Neural cell (in vitro differentiated cells): ENCODE measurements around the gene CPPED1. TPM values are rescaled to one million over a fixed set of nuclear protein-coding genes. Genes with fewer than 3 reads are reported as not detected.

Source experiments
- H2AFZ ChIP-seq: fragments of 200-600, 300-800 bp; sonication (generic), shearing (Covaris generic); 2 replicates; pipeline ENCODE4 v1.6.0; 2014; ENCODE audit warnings: low read depth, mild to moderate bottlenecking, antibody characterized with exemption, low read length, moderate library complexity
- H3F3A ChIP-seq: fragments of 200-600 bp; shearing (Covaris generic); 2 replicates; pipeline ENCODE4 v1.6.1; 2016; ENCODE audit warnings: mild to moderate bottlenecking, moderate library complexity, mixed read lengths, antibody characterized with exemption, low read length; ENCODE audit not compliant: insufficient read depth, poor library complexity, severe bottlenecking
- H3K27ac ChIP-seq: fragments of 200-600, 300-800 bp; sonication (generic), shearing (Covaris generic); 2 replicates; pipeline ENCODE4 v1.5.1; 2014; ENCODE audit warnings: mild to moderate bottlenecking, low read length, moderate library complexity
- H3K27me3 ChIP-seq: fragments of 300-800, 200-600 bp; sonication (generic), shearing (Covaris generic); 2 replicates; pipeline ENCODE4 v1.6.0; 2014; ENCODE audit warnings: mild to moderate bottlenecking, low read depth, low read length, moderate library complexity; ENCODE audit not compliant: insufficient read depth
- H3K36me3 ChIP-seq: fragments of 300-800, 200-600 bp; sonication (generic), shearing (Covaris generic); 2 replicates; pipeline ENCODE4 v1.5.1; 2014; ENCODE audit warnings: mild to moderate bottlenecking, antibody characterized with exemption, low read length, moderate library complexity; ENCODE audit not compliant: insufficient read depth
- H3K4me2 ChIP-seq: fragments of 300-800, 200-600 bp; sonication (generic), shearing (Covaris generic); 2 replicates; pipeline ENCODE4 v1.6.0; 2014; ENCODE audit warnings: mild to moderate bottlenecking, low read length
- H3K4me3 ChIP-seq: fragments of 300-800, 200-600 bp; sonication (generic), shearing (Covaris generic); 2 replicates; pipeline ENCODE4 v1.5.1; 2014; ENCODE audit warnings: mild to moderate bottlenecking, low read length, moderate library complexity
- H3K79me2 ChIP-seq: fragments of 200-600 bp; shearing (Covaris generic); replicated peaks from 2 replicates; pipeline ENCODE4 v1.6.0; 2014; ENCODE audit warnings: mild to moderate bottlenecking, low read length, moderate library complexity; ENCODE audit not compliant: insufficient read depth
- H3K9ac ChIP-seq: fragments of 300-800, 200-600 bp; sonication (generic), shearing (Covaris generic); 2 replicates; pipeline ENCODE4 v1.6.1; 2016; ENCODE audit warnings: mild to moderate bottlenecking, low read length, mixed read lengths
- H3K9me2 ChIP-seq: fragments of 200-600 bp; shearing (Covaris generic); 2 replicates; pipeline ENCODE4 v1.6.1; 2016; ENCODE audit warnings: mild to moderate bottlenecking, low read length, mixed read lengths; ENCODE audit not compliant: insufficient read depth
- H3K9me3 ChIP-seq: fragments of 200-600, 300-800 bp; sonication (generic), shearing (Covaris generic); 2 replicates; pipeline ENCODE4 v1.6.1; 2016; ENCODE audit warnings: mild to moderate bottlenecking, mixed run types, low read length, moderate library complexity, mixed read lengths
- H4K20me1 ChIP-seq: fragments of 200-600 bp; shearing (Covaris generic); 2 replicates; pipeline ENCODE4 v1.6.1; 2016; ENCODE audit warnings: mild to moderate bottlenecking, mixed run types; ENCODE audit not compliant: insufficient read depth
- CTCF ChIP-seq: fragments of 450-650 bp; IDR thresholded peaks from 2 replicates; pipeline ENCODE4 v1.5.1; 2014; ENCODE audit warnings: antibody characterized with exemption, mild to moderate bottlenecking, moderate library complexity; ENCODE audit not compliant: poor library complexity, severe bottlenecking
- EP300 ChIP-seq: fragments of 450-650 bp; conservative IDR thresholded peaks from 2 replicates; pipeline ENCODE4 v1.6.1; 2014; ENCODE audit warnings: antibody characterized with exemption, mild to moderate bottlenecking, moderate library complexity; ENCODE audit not compliant: poor library complexity, severe bottlenecking
- EZH2 ChIP-seq: fragments of 200-600, 300-800 bp; shearing (Covaris generic), sonication (generic); IDR thresholded peaks from 2 replicates; pipeline ENCODE4 v1.6.1; 2014; ENCODE audit warnings: antibody characterized with exemption, low read length, borderline replicate concordance, mild to moderate bottlenecking; ENCODE audit not compliant: insufficient read depth, poor library complexity, severe bottlenecking
- MXI1 ChIP-seq: fragments of 450-650 bp; conservative IDR thresholded peaks from 2 replicates; pipeline ENCODE4 v1.6.1; 2014; ENCODE audit warnings: antibody characterized with exemption, mild to moderate bottlenecking; ENCODE audit not compliant: poor library complexity, severe bottlenecking
- POLR2AphosphoS5 ChIP-seq: IDR thresholded peaks from 2 replicates; pipeline ENCODE4 v1.6.1; 2012
- RAD21 ChIP-seq: fragments of 450-650 bp; conservative IDR thresholded peaks from 2 replicates; pipeline ENCODE4 v1.6.1; 2014; ENCODE audit warnings: antibody characterized with exemption, mild to moderate bottlenecking, moderate library complexity
- REST ChIP-seq: IDR thresholded peaks from 2 replicates; pipeline ENCODE4 v1.6.1; 2012; ENCODE audit warnings: borderline replicate concordance
- SMC3 ChIP-seq: fragments of 450-650 bp; conservative IDR thresholded peaks from 2 replicates; pipeline ENCODE4 v1.6.1; 2014; ENCODE audit warnings: antibody characterized with exemption, mild to moderate bottlenecking, moderate library complexity; ENCODE audit not compliant: poor library complexity
- TAF1 ChIP-seq: IDR thresholded peaks from 2 replicates; pipeline ENCODE4 v1.6.1; 2012; ENCODE audit warnings: low read depth
- polyA plus RNA-seq: library from polyadenylated mRNA; depleted of rRNA; stranded (reverse); fragments of >200 nt; gene quantifications from 2 replicates; pipeline ENCODE4 v1.2.3, GENCODE V29; 2014

The CPPED1 gene
- polyA plus RNA-seq, 1 donor from 2014 or later, result 2.5 TPM

- H3K4me3 ChIP-seq, result no peak overlapping the region
- H3K27me3 ChIP-seq, result no peaks in the 10 kb centered on the region
- H3K9me2 ChIP-seq, result no peaks in the 10 kb centered on the region
- no peaks in the 10 kb centered on the region for H3K79me2 ChIP-seq
- no peaks in the 10 kb centered on the region for H3F3A ChIP-seq
- TF ChIP-seq POLR2AphosphoS5, result no peak
- no peak for TF ChIP-seq SMC3
- TF ChIP-seq TAF1, result no peak
- TF ChIP-seq MXI1, result no peak
- no peak for TF ChIP-seq REST
- no peak for TF ChIP-seq RAD21
- TF ChIP-seq EZH2, result no peak
- TF ChIP-seq CTCF, result no peak
- TF ChIP-seq EP300, result no peak
- no peaks in the 10 kb centered on the region for H3K9me3 ChIP-seq
- H3K36me3 ChIP-seq, result no peaks in the 10 kb centered on the region
- H4K20me1 ChIP-seq, result no peaks in the 10 kb centered on the region
- no peak overlapping the region for H3K27ac ChIP-seq
- H3K9ac ChIP-seq, result no peak overlapping the region
- H2AFZ ChIP-seq, result no peak overlapping the region
- no peak overlapping the region for H3K4me2 ChIP-seq
These were observed 135.8 kb downstream of the CPPED1 start for GRCh38 chr16:12667909-12668308.

GRCh38 chr16:12664164-12664733 lies 139.4 kb downstream of the CPPED1 start:
- Histone ChIP-seq H3K4me3 (no peak overlapping the region), H3K79me2 (no peaks in the 10 kb centered on the region), H3K9me2 (no peaks in the 10 kb centered on the region), H3K9me3 (no peaks in the 10 kb centered on the region), H3K36me3 (no peaks in the 10 kb centered on the region), H3K27me3 (no peaks in the 10 kb centered on the region), H3F3A (no peaks in the 10 kb centered on the region), H3K27ac (no peak overlapping the region), H2AFZ (no peak overlapping the region), H3K4me2 (no peak overlapping the region), H4K20me1 (no peaks in the 10 kb centered on the region), H3K9ac (no peak overlapping the region)
- TF ChIP-seq EZH2 (no peak), MXI1 (no peak), EP300 (no peak), RAD21 (no peak), REST (no peak), SMC3 (no peak), POLR2AphosphoS5 (no peak), CTCF (no peak), TAF1 (no peak)
